Smooth muscle cell (in vitro differentiated cells): ENCODE measurements around the gene DGKI. TPM values are rescaled to one million over a fixed set of nuclear protein-coding genes. Genes with fewer than 3 reads are reported as not detected.

Experiments used
- DNase-seq: peaks from one replicate; lab custom pipeline; 2025; ENCODE audit not compliant: unreplicated experiment; lab: John Stamatoyannopoulos, UW
- H2AFZ ChIP-seq: fragments of 200-600 bp; sonication (generic); 2 replicates; pipeline ENCODE4 v1.6.0; 2016; ENCODE audit warnings: antibody characterized with exemption, low read depth, mild to moderate bottlenecking
- H3F3A ChIP-seq: fragments of 200-600 bp; sonication (generic); 2 replicates; pipeline ENCODE4 v1.6.0; 2017; ENCODE audit warnings: antibody characterized with exemption, low read depth
- H3K27ac ChIP-seq: fragments of 200-600 bp; sonication (generic); 2 replicates; pipeline ENCODE4 v1.5.1; 2016; ENCODE audit warnings: low read depth, mild to moderate bottlenecking
- H3K27me3 ChIP-seq: fragments of 200-600 bp; sonication (generic); 2 replicates; pipeline ENCODE4 v1.6.1; 2016; ENCODE audit warnings: low read depth, mild to moderate bottlenecking
- H3K36me3 ChIP-seq: fragments of 200-600 bp; sonication (generic); 2 replicates; pipeline ENCODE4 v1.5.1; 2016; ENCODE audit warnings: low read depth
- H3K4me1 ChIP-seq: fragments of 200-600 bp; sonication (generic); 2 replicates; pipeline ENCODE4 v1.5.1; 2016; ENCODE audit warnings: low read depth
- H3K4me2 ChIP-seq: fragments of 200-600 bp; sonication (generic); 2 replicates; pipeline ENCODE4 v1.6.0; 2016; ENCODE audit warnings: mild to moderate bottlenecking
- H3K4me3 ChIP-seq: fragments of 200-600 bp; sonication (generic); 2 replicates; pipeline ENCODE4 v1.5.1; 2016; ENCODE audit warnings: mild to moderate bottlenecking
- H3K79me2 ChIP-seq: fragments of 200-600 bp; sonication (generic); 2 replicates; pipeline ENCODE4 v1.6.0; 2016; ENCODE audit warnings: low read depth, mild to moderate bottlenecking
- H3K9ac ChIP-seq: fragments of 200-600 bp; sonication (generic); 2 replicates; pipeline ENCODE4 v1.6.0; 2016; ENCODE audit warnings: low read depth
- H3K9me3 ChIP-seq: fragments of 200-600 bp; sonication (generic); replicated peaks from 2 replicates; pipeline ENCODE4 v1.5.1; 2016; ENCODE audit warnings: low read depth
- H4K20me1 ChIP-seq: fragments of 200-600 bp; sonication (generic); 2 replicates; pipeline ENCODE4 v1.6.0; 2016; ENCODE audit warnings: low read depth
- CTCF ChIP-seq: fragments of 200-600 bp; sonication (generic); IDR thresholded peaks from 2 replicates; pipeline ENCODE4 v1.5.1; 2017; ENCODE audit warnings: borderline replicate concordance, mild to moderate bottlenecking, antibody characterized with exemption; ENCODE audit not compliant: insufficient read depth, poor library complexity, severe bottlenecking
- WGBS: methylation state at CpG from one replicate; pipeline ENCODE4 v1.1.7; 2016; ENCODE audit warnings: low lambda C conversion rate; 5-methylcytosine and 5-hydroxymethylcytosine counted together
- polyA plus RNA-seq: library from polyadenylated mRNA; unstranded; fragments of >200 nt; fragmentation: Nextera tagmentation; extraction: Ambion mirVana; gene quantifications from 2 replicates; pipeline ENCODE4 v1.2.1, GENCODE V29; 2016
- total RNA-seq: library from RNA; depleted of rRNA; stranded (reverse); fragments of >200 nt; gene quantifications from 2 replicates; pipeline ENCODE4 v1.2.3, GENCODE V29; 2014

DGKI gene
- total and polyA plus RNA-seq, 2 experiments from 2014 or later, result 2.5 to 6.2 TPM

DNA sequence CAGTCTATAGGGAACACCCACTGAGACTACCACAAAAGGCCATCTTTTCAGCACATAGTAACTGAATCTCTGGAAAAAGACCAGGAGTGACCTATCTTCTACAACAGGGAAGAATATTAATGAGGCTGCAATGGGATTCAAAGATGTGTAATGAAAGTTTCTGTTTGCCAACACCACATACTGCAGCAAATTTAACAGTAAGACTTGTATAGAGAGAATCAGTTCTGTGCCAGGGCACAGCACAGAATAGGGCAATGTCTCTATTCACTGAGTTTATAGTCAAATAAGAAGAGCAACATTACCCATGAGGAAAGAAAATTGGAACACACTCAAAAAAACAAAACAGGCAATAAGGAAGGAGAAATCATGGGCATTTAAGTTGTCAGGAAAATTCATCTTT, 411.8 kb downstream of the DGKI start:
- no peaks in the 10 kb centered on the region for H4K20me1 ChIP-seq
- H3K27me3 ChIP-seq, result no peaks in the 10 kb centered on the region
- no peaks in the 10 kb centered on the region for H3K79me2 ChIP-seq
- H3K9me3 ChIP-seq, result no peaks in the 10 kb centered on the region
- no peak for TF ChIP-seq CTCF
- peaks cover 10% of the 10 kb centered on the region for H3K4me1 ChIP-seq
- no peaks in the 10 kb centered on the region for H3K36me3 ChIP-seq
- H3K9ac ChIP-seq, result no peak overlapping the region
- no peak overlapping the region for H3K4me3 ChIP-seq
- no peak overlapping the region for H2AFZ ChIP-seq
- DNase-seq, result no peak
- H3K4me2 ChIP-seq, result no peak overlapping the region
- H3F3A ChIP-seq, result no peaks in the 10 kb centered on the region
- no peak overlapping the region for H3K27ac ChIP-seq

DNA sequence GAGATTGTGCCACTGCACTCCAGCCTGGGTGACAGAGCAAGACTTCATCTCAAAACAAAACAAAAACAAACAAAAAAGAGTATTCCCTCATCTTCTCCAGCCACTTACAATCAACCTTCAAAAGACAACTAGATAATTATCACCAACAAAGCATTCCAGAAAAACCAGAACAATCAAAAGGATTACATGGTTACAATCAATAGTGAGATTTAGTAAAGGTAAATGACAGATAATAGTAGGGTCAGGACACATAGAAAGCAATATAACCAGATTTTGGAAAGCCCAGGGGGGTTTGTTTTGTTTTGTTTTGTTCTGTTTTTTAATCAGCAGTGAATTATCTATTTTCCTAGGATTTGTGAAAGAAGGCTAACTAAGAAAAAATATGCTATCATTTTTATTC, 412.2 kb downstream of the DGKI start:
- H3K9me3 ChIP-seq, result no peaks in the 10 kb centered on the region
- no peaks in the 10 kb centered on the region for H3K27me3 ChIP-seq
- no peak for TF ChIP-seq CTCF
- no peak overlapping the region for H3K4me2 ChIP-seq
- H4K20me1 ChIP-seq, result no peaks in the 10 kb centered on the region
- no peaks in the 10 kb centered on the region for H3F3A ChIP-seq
- H2AFZ ChIP-seq, result no peak overlapping the region
- no peak for DNase-seq
- H3K4me1 ChIP-seq, result peaks cover 10% of the 10 kb centered on the region
- H3K9ac ChIP-seq, result no peak overlapping the region
- no peak overlapping the region for H3K4me3 ChIP-seq
- H3K27ac ChIP-seq, result no peak overlapping the region
- no peaks in the 10 kb centered on the region for H3K36me3 ChIP-seq
- no peaks in the 10 kb centered on the region for H3K79me2 ChIP-seq

DNA sequence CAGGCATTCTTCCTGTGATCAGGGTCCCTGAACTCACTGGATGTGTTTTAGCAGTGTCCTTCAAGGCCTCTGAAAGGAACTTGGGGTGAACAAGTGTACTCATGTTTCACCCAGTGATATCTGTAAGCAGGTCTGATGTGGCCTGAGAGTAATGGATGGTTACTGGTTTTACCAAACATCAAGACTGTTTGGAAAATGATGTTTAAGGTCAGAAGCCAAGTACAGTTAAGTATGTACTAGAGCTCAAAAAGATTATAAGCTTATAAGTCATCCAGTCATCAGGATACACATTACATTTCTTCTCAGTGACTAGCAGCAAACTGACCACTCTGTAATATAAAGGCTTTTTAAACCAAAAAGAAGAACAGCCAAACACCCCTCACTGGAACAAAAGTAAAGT, 423.5 kb downstream of the DGKI start:
- Histone ChIP-seq H3K9me3 (no peaks in the 10 kb centered on the region), H3K36me3 (no peaks in the 10 kb centered on the region), H3K27me3 (no peaks in the 10 kb centered on the region), H2AFZ (no peak overlapping the region), H4K20me1 (no peaks in the 10 kb centered on the region), H3K4me1 (no peaks in the 10 kb centered on the region), H3K4me3 (no peak overlapping the region), H3K27ac (no peak overlapping the region), H3K79me2 (no peaks in the 10 kb centered on the region), H3F3A (no peaks in the 10 kb centered on the region), H3K9ac (no peak overlapping the region), H3K4me2 (no peak overlapping the region)
- no peak for TF ChIP-seq CTCF
- DNase-seq, result no peak

DNA sequence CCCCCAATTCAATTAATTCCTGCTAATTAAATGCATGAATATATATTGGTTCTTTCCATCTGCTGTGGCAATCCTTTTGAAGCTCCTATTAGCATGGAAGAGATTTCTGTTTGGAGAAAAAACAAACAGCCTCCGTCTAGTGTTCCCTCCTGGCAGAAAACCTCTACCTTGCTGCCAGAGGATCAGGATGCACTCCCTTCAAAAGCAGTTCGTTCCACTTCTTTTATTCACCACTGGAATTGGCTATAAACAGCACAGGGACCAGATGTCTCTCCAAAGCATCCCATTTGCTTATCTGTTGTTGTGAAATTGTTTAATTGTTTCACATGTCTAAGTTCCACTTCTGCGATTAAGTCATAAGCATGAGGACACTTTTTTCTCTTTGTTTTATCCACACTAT, 425.4 kb downstream of the DGKI start:
- no peaks in the 10 kb centered on the region for H4K20me1 ChIP-seq
- no peak overlapping the region for H3K9ac ChIP-seq
- no peak overlapping the region for H2AFZ ChIP-seq
- H3K4me1 ChIP-seq, result no peaks in the 10 kb centered on the region
- no peaks in the 10 kb centered on the region for H3K27me3 ChIP-seq
- no peaks in the 10 kb centered on the region for H3K36me3 ChIP-seq
- H3K9me3 ChIP-seq, result no peaks in the 10 kb centered on the region
- no peak overlapping the region for H3K4me3 ChIP-seq
- no peak overlapping the region for H3K4me2 ChIP-seq
- WGBS, result 85% methylated on average over 3 of the region's 3 CpGs
- no peaks in the 10 kb centered on the region for H3F3A ChIP-seq
- no peak overlapping the region for H3K27ac ChIP-seq
- no peaks in the 10 kb centered on the region for H3K79me2 ChIP-seq
- TF ChIP-seq CTCF, result no peak
- no peak for DNase-seq
